GM18868 (cell line): ENCODE results near the gene RHAG.
"Not testable (repeated sequence)": the region's sequence is repeated elsewhere in the genome, so short reads cannot be mapped to it uniquely, and the experiment has no call there.

ENCODE experiments used
- ATAC-seq: cut with Tn5 transposase; IDR thresholded peaks from one replicate; pipeline ENCODE4 v1.9.1; 2021; ENCODE audit warnings: mild to moderate bottlenecking, moderate library complexity; ENCODE audit not compliant: unreplicated experiment

The RHAG gene

GRCh38 chr6:49636713-49637349 is at the start of gene RHAG:
TSS of gene RHAG (minus strand) at chr6:49636839. CDS start at chr6:49636812, 27 bp downstream.
- ATAC-seq = no peak

- ATAC-seq = no peak
Measured at GRCh38 chr6:49676671-49677281, 40.1 kb upstream of the RHAG start.

- ATAC-seq = no peak
Measured at GRCh38 chr6:49675816-49676215, 39.2 kb upstream of the RHAG start.

- ATAC-seq = no peak
Measured at GRCh38 chr6:49668083-49668511, 31.5 kb upstream of the RHAG start.

GRCh38 chr6:49666930-49667757 is 30.5 kb upstream of the RHAG start:
- ATAC-seq = no peak

- no peak for ATAC-seq
Measured at GRCh38 chr6:49666480-49666879, 29.8 kb upstream of the RHAG start.

GRCh38 chr6:49664817-49665216 is 28.2 kb upstream of the RHAG start:
- no peak for ATAC-seq

GRCh38 chr6:49664054-49664453 is 27.4 kb upstream of the RHAG start:
- not testable (repeated sequence) for ATAC-seq

GRCh38 chr6:49662892-49663261 is 26.2 kb upstream of the RHAG start:
- no peak for ATAC-seq

GRCh38 chr6:49662231-49662891 is 25.7 kb upstream of the RHAG start:
- ATAC-seq = no peak

GRCh38 chr6:49653942-49654341 is 17.3 kb upstream of the RHAG start:
- no peak for ATAC-seq

GRCh38 chr6:49653438-49653837 is 16.8 kb upstream of the RHAG start:
- ATAC-seq = no peak

- no peak for ATAC-seq
Measured at GRCh38 chr6:49651239-49651638, 14.6 kb upstream of the RHAG start.

- no peak for ATAC-seq
Measured at GRCh38 chr6:49649988-49650387, 13.3 kb upstream of the RHAG start.

GRCh38 chr6:49648036-49648435 is 11.4 kb upstream of the RHAG start:
- ATAC-seq = no peak

- no peak for ATAC-seq
Measured at GRCh38 chr6:49647476-49647875, 10.8 kb upstream of the RHAG start.

GRCh38 chr6:49646942-49647341 is 10.3 kb upstream of the RHAG start:
- ATAC-seq = no peak

- ATAC-seq = no peak
Measured at GRCh38 chr6:49646130-49646824, 9.6 kb upstream of the RHAG start.

- ATAC-seq = no peak
Measured at GRCh38 chr6:49645139-49645538, 8.5 kb upstream of the RHAG start.

- no peak for ATAC-seq
Measured at GRCh38 chr6:49639177-49639817, 2.7 kb upstream of the RHAG start.
